Lower leg skin (tissue), 4 donors: ENCODE data around the gene ZSCAN22. TPM values are rescaled to one million over a fixed set of nuclear protein-coding genes. Genes with fewer than 3 reads are reported as not detected.
"Not testable (repeated sequence)": the region's sequence is repeated elsewhere in the genome, so short reads cannot be mapped to it uniquely, and the experiment has no call there.

Source experiments
- DNase-seq, 2 donors: peaks; one replicate each; pipeline ENCODE4 v3.0.0-alpha.2; 2019; ENCODE audit warnings: low spot score in 2 of 2
- H3K4me3 ChIP-seq: fragments of 200-600 bp; sonication (generic); 2 replicates; pipeline ENCODE4 v1.5.1; 2017; ENCODE audit warnings: mild to moderate bottlenecking, low read depth; ENCODE audit not compliant: poor library complexity, severe bottlenecking
- POLR2A ChIP-seq, 2 donors: fragments of 450-650 bp; IDR thresholded peaks; one replicate each; pipeline ENCODE4 v1.6.1; 2016 to 2017; ENCODE audit warnings: antibody characterized with exemption in 2 of 2, mild to moderate bottlenecking in 1 of 2, moderate library complexity in 1 of 2
- WGBS, 2 donors: methylation state at CpG; one replicate each; pipeline ENCODE4 v1.1.5; 2018; 5-methylcytosine and 5-hydroxymethylcytosine counted together
- intact Hi-C: fragments of 100-400 bp; cut with DNase I; formaldehyde crosslinking; loops from one replicate; pipeline ENCODE4 v1.15.0; 2023; ENCODE audit warnings: low total_unique reads
- total RNA-seq, 4 donors: library from RNA; depleted of rRNA; stranded (reverse); fragments of >200 nt; gene quantifications; one replicate each; pipeline ENCODE4 v1.1.0, GENCODE V29; 2016
- TF ChIP-seq, protein P1 (sequence below), 3 donors: fragments of 450-650 bp; IDR thresholded peaks; one replicate each; pipeline ENCODE4 v1.5.1; 2016; ENCODE audit warnings: antibody characterized with exemption in 3 of 3, mild to moderate bottlenecking in 3 of 3, moderate library complexity in 2 of 3

ZSCAN22 gene
- total RNA-seq, 4 donors from 2014 or later = 4.8 to 7.7 (median 5.4) TPM

GRCh38 chr19:58304255-58304654 lies 22.5 kb upstream of the ZSCAN22 start:
- TF ChIP-seq, protein P1, sequence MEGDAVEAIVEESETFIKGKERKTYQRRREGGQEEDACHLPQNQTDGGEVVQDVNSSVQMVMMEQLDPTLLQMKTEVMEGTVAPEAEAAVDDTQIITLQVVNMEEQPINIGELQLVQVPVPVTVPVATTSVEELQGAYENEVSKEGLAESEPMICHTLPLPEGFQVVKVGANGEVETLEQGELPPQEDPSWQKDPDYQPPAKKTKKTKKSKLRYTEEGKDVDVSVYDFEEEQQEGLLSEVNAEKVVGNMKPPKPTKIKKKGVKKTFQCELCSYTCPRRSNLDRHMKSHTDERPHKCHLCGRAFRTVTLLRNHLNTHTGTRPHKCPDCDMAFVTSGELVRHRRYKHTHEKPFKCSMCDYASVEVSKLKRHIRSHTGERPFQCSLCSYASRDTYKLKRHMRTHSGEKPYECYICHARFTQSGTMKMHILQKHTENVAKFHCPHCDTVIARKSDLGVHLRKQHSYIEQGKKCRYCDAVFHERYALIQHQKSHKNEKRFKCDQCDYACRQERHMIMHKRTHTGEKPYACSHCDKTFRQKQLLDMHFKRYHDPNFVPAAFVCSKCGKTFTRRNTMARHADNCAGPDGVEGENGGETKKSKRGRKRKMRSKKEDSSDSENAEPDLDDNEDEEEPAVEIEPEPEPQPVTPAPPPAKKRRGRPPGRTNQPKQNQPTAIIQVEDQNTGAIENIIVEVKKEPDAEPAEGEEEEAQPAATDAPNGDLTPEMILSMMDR (IDR thresholded peaks at IDR 0.05) = no peak
- TF ChIP-seq POLR2A (IDR thresholded peaks at IDR 0.05) = no peak
- no peak overlapping the region for H3K4me3 ChIP-seq
- DNase-seq = no peak
- intact Hi-C loops = no loop called here
- WGBS, 2 donors = 86 to 92% methylated on average over 7 of the region's 7 CpGs

DNA sequence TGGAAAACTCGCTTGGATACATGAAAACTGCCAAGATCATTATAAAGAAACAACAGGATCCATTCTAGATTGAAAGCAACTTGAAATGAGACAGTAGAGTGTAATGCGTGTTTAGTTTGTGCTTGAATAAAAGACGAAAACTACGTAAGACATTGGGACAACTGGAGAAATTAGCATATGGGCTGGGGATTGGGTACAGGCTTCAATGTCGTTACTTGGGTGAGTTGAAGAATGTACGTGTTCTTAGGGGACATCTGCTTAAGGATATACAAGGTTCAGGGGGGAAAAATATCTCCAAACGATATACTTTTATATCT lies 22.1 kb upstream of the ZSCAN22 start:
- TF ChIP-seq, protein P1 (IDR thresholded peaks at IDR 0.05) = no peak
- no peak for TF ChIP-seq POLR2A (IDR thresholded peaks at IDR 0.05)
- no peak for DNase-seq
- intact Hi-C loops = loop anchor here (5.0 kb wide), 1 partner anchor 212 kb away; no protein-coding TSS in a partner anchor
- 16 to 23% methylated on average over 7 of the region's 7 CpGs for WGBS, 2 donors
- H3K4me3 ChIP-seq = no peak overlapping the region

GRCh38 chr19:58305065-58305931 lies 21.5 kb upstream of the ZSCAN22 start, which contains the start of gene ERVK3-1:
Gene ERVK3-1, plus strand, starts transcription at chr19:58305377. Its CDS starts 6,792 bp downstream, at chr19:58312169.
- intact Hi-C loops = loop anchor here (5.0 kb wide), 1 partner anchor 213 kb away; no protein-coding TSS in a partner anchor
- DNase-seq = peak; percentile 95 to 99
- peak in 1 of 2 donors; percentile 81 for TF ChIP-seq POLR2A (IDR thresholded peaks at IDR 0.05)
- TF ChIP-seq, protein P1 (IDR thresholded peaks at IDR 0.05) = no peak
- WGBS, 2 donors = 0 to 1% methylated on average over 47 to 55 of the region's 55 CpGs
- H3K4me3 ChIP-seq = peak within 1 kb of the TSS; percentile 69

GRCh38 chr19:58305932-58306323 lies 20.9 kb upstream of the ZSCAN22 start:
- TF ChIP-seq, protein P1 (IDR thresholded peaks at IDR 0.05) = no peak
- DNase-seq = no peak
- intact Hi-C loops = loop anchor here (5.0 kb wide), 1 partner anchor 214 kb away; no protein-coding TSS in a partner anchor
- WGBS, 2 donors = 60 to 69% methylated on average over 12 of the region's 12 CpGs
- no peak overlapping the region for H3K4me3 ChIP-seq

DNA sequence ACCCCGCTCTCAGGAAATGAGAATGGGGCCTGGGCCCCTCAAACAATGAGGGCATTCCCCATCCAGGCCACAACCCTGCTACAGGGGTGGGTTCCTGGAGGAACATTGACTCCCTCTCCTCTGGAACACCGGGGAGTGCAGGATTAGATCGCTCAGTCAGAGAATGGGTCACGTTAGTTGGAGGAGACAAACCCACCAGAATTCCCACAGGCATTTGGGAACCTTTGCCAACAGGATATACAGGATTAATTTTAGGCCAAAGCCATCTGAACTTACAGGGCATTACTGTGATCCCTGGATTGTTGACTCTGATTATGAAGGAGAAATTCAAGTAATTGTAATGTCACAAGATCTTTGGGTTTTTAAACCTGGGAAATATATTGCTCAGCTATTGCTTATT lies 19.1 kb upstream of the ZSCAN22 start:
- H3K4me3 ChIP-seq = no peak overlapping the region
- TF ChIP-seq, protein P1 (IDR thresholded peaks at IDR 0.05) = no peak
- no peak for DNase-seq
- intact Hi-C loops = loop anchor here (5.0 kb wide), 1 partner anchor 215 kb away; no protein-coding TSS in a partner anchor
- WGBS, 2 donors = 87 to 95% methylated on average over 4 of the region's 4 CpGs

DNA sequence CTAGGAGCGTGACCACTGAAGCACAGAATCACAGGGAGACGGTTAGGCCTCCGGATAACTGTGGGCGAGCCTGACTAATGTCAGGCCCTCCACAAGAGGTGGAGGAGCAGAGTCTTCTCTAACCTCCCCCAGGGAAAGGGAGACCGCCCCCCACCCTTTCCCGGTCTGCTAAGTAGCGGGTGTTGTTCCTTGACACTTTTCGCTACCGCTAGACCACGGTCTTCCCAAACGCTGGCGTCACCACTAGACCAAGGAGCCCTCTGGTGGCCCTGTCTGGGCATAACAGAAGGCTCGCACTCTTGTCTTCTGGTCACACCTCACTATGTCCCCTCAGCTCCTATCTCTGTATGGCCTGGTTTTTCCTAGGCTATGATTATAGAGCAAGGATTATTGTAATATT lies 16.1 kb upstream of the ZSCAN22 start:
- DNase-seq, intact Hi-C loops, H3K4me3 ChIP-seq: not testable (repeated sequence)
- 58 to 59% methylated on average over 12 to 13 of the region's 13 CpGs for WGBS, 2 donors
